GM12878 (cell line): ENCODE measurements around the gene CPSF3. TPM values are rescaled to one million over a fixed set of nuclear protein-coding genes. Genes with fewer than 3 reads are reported as not detected.
"Not testable (repeated sequence)": the region's sequence is repeated elsewhere in the genome, so short reads cannot be mapped to it uniquely, and the experiment has no call there.

ENCODE experiments used
- ATAC-seq: fragments of 200-7000 bp; cut with Tn5 transposase; 3 replicates; pipeline ENCODE4 v1.9.1; 2020; ENCODE audit warnings: mild to moderate bottlenecking, moderate library complexity
- BruUV-seq: library from RNA; stranded (reverse); fragments of 400-500 nt; replicated peaks from 2 replicates; lab custom pipeline; 2021; lab: Mats Ljungman, UMichigan
- CTCF ChIA-PET: fragments of 300-600 bp; sonication (Branson Sonifier 250); formaldehyde crosslinking; extraction: SDS; loops from one replicate; lab custom pipeline; 2021; ENCODE audit warnings: inconsistent platforms; lab: Yijun Ruan, JAX
- POLR2A ChIA-PET: fragments of 350-600 bp; formaldehyde crosslinking; extraction: SDS; loops from one replicate; lab custom pipeline; 2021; ENCODE audit warnings: inconsistent platforms; lab: Charles Lee
- RAD21 ChIA-PET: fragments of 300-600 bp; sonication (Branson Sonifier 250); formaldehyde crosslinking; loops from one replicate; lab custom pipeline; 2023; ENCODE audit warnings: antibody characterized with exemption; ENCODE audit not compliant: unreplicated experiment; lab: Charles Lee
- SMC1A ChIA-PET: fragments of 300-600 bp; sonication (Branson Sonifier 250); formaldehyde crosslinking; loops from one replicate; lab custom pipeline; 2023; ENCODE audit not compliant: unreplicated experiment, uncharacterized antibody; lab: Charles Lee
- DNase-seq: peaks from one replicate; pipeline ENCODE4 v3.0.0-alpha.2; 2011; ENCODE audit warnings: low read depth, low spot score
- FAIRE-seq: peaks from 3 replicates; lab custom pipeline; 2011; peaks lifted over from hg19 to GRCh38; lab: Jason Lieb, UNC
- H2AFZ ChIP-seq: 2 replicates; pipeline ENCODE4 v1.6.0; 2011; ENCODE audit warnings: low read depth, low read length, control low read depth; ENCODE audit not compliant: control insufficient read depth
- H3K27ac ChIP-seq: 2 replicates; pipeline ENCODE4 v1.5.1; 2011; ENCODE audit warnings: control low read depth; ENCODE audit not compliant: control insufficient read depth, insufficient read depth
- H3K27me3 ChIP-seq, 2 experiments: replicated peaks in 1 of 2; 2 replicates each; pipeline versions ENCODE4 v1.6.0 to v1.6.1; 2011; ENCODE audit warnings: low read length in 1 of 2; ENCODE audit not compliant: control insufficient read depth in 2 of 2, insufficient read depth in 2 of 2
- H3K36me3 ChIP-seq, 2 experiments: 2 replicates each; pipeline ENCODE4 v1.5.1; 2011; ENCODE audit warnings: low read length in 1 of 2; ENCODE audit not compliant: control insufficient read depth in 2 of 2, insufficient read depth in 2 of 2
- H3K4me1 ChIP-seq: 2 replicates; pipeline ENCODE4 v1.6.1; 2011; ENCODE audit warnings: mild to moderate bottlenecking, low read length, moderate library complexity, mixed read lengths; ENCODE audit not compliant: control insufficient read depth, insufficient read depth
- H3K4me2 ChIP-seq: 2 replicates; pipeline ENCODE4 v1.6.0; 2011; ENCODE audit warnings: control low read depth; ENCODE audit not compliant: control insufficient read depth, insufficient read depth
- H3K4me3 ChIP-seq: fragments of 200-600 bp; sonication (generic); 2 replicates; pipeline ENCODE4 v1.5.1; 2016
- H3K79me2 ChIP-seq: 2 replicates; pipeline ENCODE4 v1.6.0; 2011; ENCODE audit warnings: low read length; ENCODE audit not compliant: control insufficient read depth, insufficient read depth
- H3K9ac ChIP-seq: 2 replicates; pipeline ENCODE4 v1.8.0; 2011; ENCODE audit warnings: low read length, control low read depth, mixed read lengths; ENCODE audit not compliant: control insufficient read depth, insufficient read depth
- H3K9me3 ChIP-seq: replicated peaks from 3 replicates; pipeline ENCODE4 v1.5.1; 2011; ENCODE audit warnings: mild to moderate bottlenecking, low read length; ENCODE audit not compliant: control insufficient read depth, insufficient read depth
- H4K20me1 ChIP-seq: 2 replicates; pipeline ENCODE4 v1.6.0; 2011; ENCODE audit not compliant: control insufficient read depth, insufficient read depth
- ASH2L ChIP-seq: fragments of 300-600, 200-600 bp; sonication (generic); IDR thresholded peaks from 2 replicates; pipeline ENCODE4 v1.6.1; 2017; ENCODE audit warnings: low read depth, mild to moderate bottlenecking, borderline replicate concordance
- CEBPB ChIP-seq, 2 experiments: fragments of 150-350 bp in 1 of 2; IDR thresholded peaks; 2 replicates each; pipeline ENCODE4 v1.6.1; 2012 to 2014; ENCODE audit warnings: low read depth in 2 of 2, low read length in 2 of 2, borderline replicate concordance in 1 of 2, inconsistent platforms in 1 of 2
- EP300 ChIP-seq, 2 experiments: fragments of 150-350 bp in 1 of 2; IDR thresholded peaks; 2 replicates each; pipeline ENCODE4 v1.6.1; 2011 to 2012; ENCODE audit warnings: low read depth in 2 of 2, low read length in 2 of 2, borderline replicate concordance in 1 of 2, improper control_type of control experiment in 1 of 2, inconsistent platforms in 1 of 2; ENCODE audit not compliant: control insufficient read depth in 1 of 2
- FOXM1 ChIP-seq: IDR thresholded peaks from 2 replicates; pipeline ENCODE4 v1.6.1; 2012; ENCODE audit warnings: low read depth, mild to moderate bottlenecking, inconsistent platforms, low read length, moderate library complexity
- JUNB ChIP-seq: IDR thresholded peaks from 2 replicates; pipeline ENCODE4 v1.6.1; 2016; ENCODE audit warnings: antibody characterized with exemption, mild to moderate bottlenecking
- MTA3 ChIP-seq: IDR thresholded peaks from 2 replicates; pipeline ENCODE4 v1.6.1; 2012; ENCODE audit warnings: low read length, inconsistent platforms, borderline replicate concordance
- MYC ChIP-seq: IDR thresholded peaks from 2 replicates; pipeline ENCODE4 v1.6.1; 2011; ENCODE audit warnings: mild to moderate bottlenecking, low read length, moderate library complexity, inconsistent platforms; ENCODE audit not compliant: insufficient read depth, insufficient replicate concordance, insufficient read length, severe bottlenecking
- NFYB ChIP-seq: IDR thresholded peaks from 2 replicates; pipeline ENCODE4 v1.6.1; 2011; ENCODE audit warnings: low read depth, mild to moderate bottlenecking, low read length, improper control_type of control experiment, moderate library complexity; ENCODE audit not compliant: insufficient read depth
- NKRF ChIP-seq: fragments of 450-650 bp; conservative IDR thresholded peaks from 2 replicates; pipeline ENCODE4 v1.6.1; 2017; ENCODE audit warnings: mild to moderate bottlenecking, moderate library complexity
- PAX5 ChIP-seq: IDR thresholded peaks from 2 replicates; pipeline ENCODE4 v1.6.1; 2011; ENCODE audit warnings: low read depth, low read length, borderline replicate concordance
- SIX5 ChIP-seq: IDR thresholded peaks from 2 replicates; pipeline ENCODE4 v1.6.1; 2011; ENCODE audit warnings: mild to moderate bottlenecking, low read depth, low read length, moderate library complexity; ENCODE audit not compliant: severe bottlenecking
- SMC3 ChIP-seq: IDR thresholded peaks from 2 replicates; pipeline ENCODE4 v1.6.1; 2011; ENCODE audit warnings: low read length, improper control_type of control experiment, borderline replicate concordance
- STAT1 ChIP-seq: fragments of 450-650 bp; conservative IDR thresholded peaks from 2 replicates; pipeline ENCODE4 v1.6.1; 2014; ENCODE audit warnings: antibody characterized with exemption, mild to moderate bottlenecking
- TARDBP ChIP-seq: IDR thresholded peaks from 2 replicates; pipeline ENCODE4 v1.6.1; 2016; ENCODE audit warnings: borderline replicate concordance
- ZNF622 ChIP-seq: fragments of 450-650 bp; IDR thresholded peaks from 2 replicates; pipeline ENCODE4 v1.6.1; 2017; ENCODE audit warnings: mild to moderate bottlenecking, inconsistent platforms
- WGBS: methylation state at CpG from one replicate; pipeline ENCODE4 v1.1.6; 2016; ENCODE audit warnings: low lambda C conversion rate; ENCODE audit not compliant: insufficient replicate concordance, insufficient coverage; ENCODE audit errors: missing lambda C conversion rate; 5-methylcytosine and 5-hydroxymethylcytosine counted together
- in situ Hi-C: fragments of 300-500 bp; cut with MboI; formaldehyde crosslinking; loops from 9 replicates; pipeline ENCODE4 v1.14.3; 2018; ENCODE audit warnings: mixed read lengths
- intact Hi-C: fragments of 100-400 bp; cut with micrococcal nuclease; formaldehyde crosslinking; loops from one replicate; pipeline ENCODE4 v1.14.2; 2022; ENCODE audit not compliant: unreplicated experiment
- polyA plus RNA-seq, 11 experiments: library from polyadenylated mRNA; depleted of rRNA in 4 of 11; unstranded in 6 of 11; stranded (reverse) in 5 of 11; fragments of >200 nt; fragmentation: Nextera tagmentation in 4 of 11; fragmentation: Illumina TruSeq in 1 of 11; extraction: Ambion mirVana in 4 of 11; extraction: Trizol in 1 of 11; gene quantifications; 1 replicate in 1 of 11; 2 replicates in 10 of 11; pipeline versions ENCODE4 v1.2.1 to v1.2.3, GENCODE V29; 2011 to 2016; ENCODE audit warnings: inconsistent platforms in 2 of 11, missing spikeins in 2 of 11, low read depth in 1 of 11
- total RNA-seq, 4 experiments: library from RNA; depleted of rRNA in 3 of 4; stranded (reverse); fragments of >200 nt in 3 of 4; fragmentation: Illumina TruSeq in 1 of 4; extraction: Trizol in 1 of 4; gene quantifications; 2 replicates each; pipeline versions ENCODE4 v1.2.1 to v1.2.3, GENCODE V29; 2013 to 2021

The CPSF3 gene
- total and polyA plus RNA-seq, 10 of the 15 experiments (the other 5 are each of a cell fraction or from before 2014, with no cell fraction given): 34.5 to 108 (median 76.1) TPM

- H3K27ac ChIP-seq, intact Hi-C loops, POLR2A ChIA-PET, DNase-seq, H3K79me2 ChIP-seq, H3K4me3 ChIP-seq, CTCF ChIA-PET, ATAC-seq, H3K36me3 ChIP-seq, H4K20me1 ChIP-seq, SMC1A ChIA-PET, BruUV-seq, FAIRE-seq, H3K4me1 ChIP-seq, RAD21 ChIA-PET, H2AFZ ChIP-seq, H3K9me3 ChIP-seq, H3K9ac ChIP-seq, H3K4me2 ChIP-seq, H3K27me3 ChIP-seq, in situ Hi-C loops: not testable (repeated sequence)
- 64% methylated on average over 11 of the region's 11 CpGs for WGBS
Measured at GRCh38 chr2:9398251-9398650, 25.2 kb upstream of the CPSF3 start.

GRCh38 chr2:9398881-9399780, 24.3 kb upstream of the CPSF3 start:
- POLR2A ChIA-PET: no interaction called here
- Histone ChIP-seq H2AFZ (no peak overlapping the region), H4K20me1 (no peaks in the 10 kb centered on the region), H3K9ac (no peak overlapping the region), H3K79me2 (no peaks in the 10 kb centered on the region), H3K27me3 (no peaks in the 10 kb centered on the region), H3K4me2 (no peak overlapping the region), H3K4me3 (no peak overlapping the region), H3K27ac (no peak overlapping the region), H3K9me3 (no peaks in the 10 kb centered on the region), H3K36me3 (no peaks in the 10 kb centered on the region), H3K4me1 (no peaks in the 10 kb centered on the region)
- DNase-seq (no peak), ATAC-seq (no peak), FAIRE-seq (no peak)
- in situ Hi-C loops (no loop called here), intact Hi-C loops (no loop called here)
- SMC1A ChIA-PET: no interaction called here
- RAD21 ChIA-PET: no interaction called here
- CTCF ChIA-PET: no interaction called here
- no TSS peak for BruUV-seq
- WGBS: 69% methylated on average over 20 of the region's 20 CpGs
- TF ChIP-seq ZNF622 (no peak), MTA3 (no peak), TARDBP (no peak), JUNB (no peak), FOXM1 (no peak), MYC (no peak), NKRF (no peak), STAT1 (no peak), SMC3 (no peak), PAX5 (no peak), ASH2L (no peak), EP300 (IDR thresholded peaks at IDR 0.05; ENCODE audit: borderline replicate concordance in 1 of 2, control insufficient read depth in 1 of 2, low read depth in 2 of 2, low read length in 2 of 2) (no peak), CEBPB (IDR thresholded peaks at IDR 0.05; ENCODE audit: borderline replicate concordance in 1 of 2, low read depth in 2 of 2, low read length in 2 of 2) (no peak), NFYB (no peak), SIX5 (no peak)
